OCI-LY1 (cell line): ENCODE measurements around the gene HAO2.

Experiments
- H2AFZ ChIP-seq: fragments of 200-600 bp; sonication (generic), shearing (Covaris generic); 2 replicates; pipeline ENCODE4 v1.6.0; 2014; ENCODE audit warnings: antibody characterized with exemption, mild to moderate bottlenecking, low read length
- H3F3A ChIP-seq: fragments of 200-600 bp; sonication (generic), shearing (Covaris generic); 2 replicates; pipeline ENCODE4 v1.6.0; 2014; ENCODE audit warnings: mild to moderate bottlenecking, antibody characterized with exemption, low read length, moderate library complexity; ENCODE audit not compliant: insufficient read depth
- H3K27ac ChIP-seq: fragments of 200-600 bp; sonication (generic); 2 replicates; pipeline ENCODE4 v1.5.1; 2014; ENCODE audit warnings: low read length, mixed run types, mild to moderate bottlenecking, low read depth; ENCODE audit not compliant: poor library complexity, severe bottlenecking
- H3K27me3 ChIP-seq: fragments of 200-600 bp; sonication (generic); 2 replicates; pipeline ENCODE4 v1.6.0; 2014; ENCODE audit warnings: antibody characterized with exemption, mild to moderate bottlenecking, low read length, moderate library complexity; ENCODE audit not compliant: insufficient read depth
- H3K36me3 ChIP-seq: fragments of 200-600 bp; sonication (generic); 2 replicates; pipeline ENCODE4 v1.6.1; 2014; ENCODE audit warnings: mild to moderate bottlenecking, antibody characterized with exemption, low read length, moderate library complexity, mixed read lengths; ENCODE audit not compliant: insufficient read depth
- H3K4me1 ChIP-seq: fragments of 200-600 bp; sonication (generic); 2 replicates; pipeline ENCODE4 v1.5.1; 2014; ENCODE audit warnings: mild to moderate bottlenecking, low read length, moderate library complexity; ENCODE audit not compliant: insufficient read depth, severe bottlenecking
- H3K4me2 ChIP-seq: fragments of 200-600 bp; sonication (generic), shearing (Covaris generic); 2 replicates; pipeline ENCODE4 v1.6.1; 2014; ENCODE audit warnings: low read length
- H3K4me3 ChIP-seq: fragments of 200-600 bp; sonication (generic); 2 replicates; pipeline ENCODE4 v1.5.1; 2014; ENCODE audit warnings: low read length, low read depth, mild to moderate bottlenecking, mixed read lengths; ENCODE audit not compliant: poor library complexity, severe bottlenecking
- H3K79me2 ChIP-seq: fragments of 200-600 bp; shearing (Covaris generic); 2 replicates; pipeline ENCODE4 v1.6.1; 2016; ENCODE audit warnings: mixed run types, low read length, mixed read lengths; ENCODE audit not compliant: insufficient read depth
- H3K9ac ChIP-seq: fragments of 200-600 bp; sonication (generic), shearing (Covaris generic); 2 replicates; pipeline ENCODE4 v1.6.1; 2014; ENCODE audit warnings: mild to moderate bottlenecking, low read length, mixed read lengths
- H3K9me2 ChIP-seq: fragments of 200-600 bp; sonication (generic), shearing (Covaris generic); 2 replicates; pipeline ENCODE4 v1.6.1; 2014; ENCODE audit warnings: low read depth, mild to moderate bottlenecking, low read length, mixed read lengths
- H3K9me3 ChIP-seq: fragments of 200-600 bp; shearing (Covaris generic); 2 replicates; pipeline ENCODE4 v1.6.1; 2014; ENCODE audit warnings: low read length, mixed read lengths
- H4K20me1 ChIP-seq: fragments of 200-600 bp; sonication (generic), shearing (Covaris generic); 2 replicates; pipeline ENCODE4 v1.6.0; 2016; ENCODE audit warnings: mild to moderate bottlenecking, low read length; ENCODE audit not compliant: insufficient read depth
- CTCF ChIP-seq: fragments of 200-600 bp; sonication (generic), shearing (Covaris generic); IDR thresholded peaks from 2 replicates; pipeline ENCODE4 v1.5.1; 2017; ENCODE audit warnings: mild to moderate bottlenecking, antibody characterized with exemption, low read length, moderate library complexity, mixed read lengths
- EZH2 ChIP-seq: fragments of 200-600 bp; sonication (generic), shearing (Covaris generic); IDR thresholded peaks from 2 replicates; pipeline ENCODE4 v1.8.0; 2017; ENCODE audit warnings: borderline replicate concordance, mixed run types, mild to moderate bottlenecking, antibody characterized with exemption, low read length, moderate library complexity, mixed read lengths

Gene HAO2

GRCh38 chr1:119404736-119405135 is 36.2 kb downstream of the HAO2 start:
- Histone ChIP-seq H3K9ac (no peak overlapping the region), H2AFZ (no peak overlapping the region), H4K20me1 (no peaks in the 10 kb centered on the region), H3K4me3 (no peak overlapping the region), H3K27ac (no peak overlapping the region), H3K79me2 (no peaks in the 10 kb centered on the region), H3K27me3 (no peaks in the 10 kb centered on the region), H3K4me1 (no peaks in the 10 kb centered on the region), H3K9me2 (no peaks in the 10 kb centered on the region), H3K9me3 (no peaks in the 10 kb centered on the region), H3K36me3 (no peaks in the 10 kb centered on the region), H3F3A (no peaks in the 10 kb centered on the region), H3K4me2 (no peak overlapping the region)
- TF ChIP-seq EZH2 (no peak), CTCF (no peak)

GRCh38 chr1:119409731-119410130 is 41.1 kb downstream of the HAO2 start:
- no peak overlapping the region for H3K27ac ChIP-seq
- H4K20me1 ChIP-seq: no peaks in the 10 kb centered on the region
- TF ChIP-seq EZH2 (no peak), CTCF (no peak)
- H3K9ac ChIP-seq: no peak overlapping the region
- no peaks in the 10 kb centered on the region for H3F3A ChIP-seq
- H3K4me2 ChIP-seq: no peak overlapping the region
- no peaks in the 10 kb centered on the region for H3K36me3 ChIP-seq
- no peaks in the 10 kb centered on the region for H3K4me1 ChIP-seq
- no peak overlapping the region for H3K4me3 ChIP-seq
- H3K9me3 ChIP-seq: no peaks in the 10 kb centered on the region
- no peak overlapping the region for H2AFZ ChIP-seq
- H3K27me3 ChIP-seq: no peaks in the 10 kb centered on the region
- H3K79me2 ChIP-seq: no peaks in the 10 kb centered on the region
- no peaks in the 10 kb centered on the region for H3K9me2 ChIP-seq

GRCh38 chr1:119410961-119411360 is 42.4 kb downstream of the HAO2 start:
- Histone ChIP-seq H3K9me2 (no peaks in the 10 kb centered on the region), H3K4me3 (no peak overlapping the region), H3K79me2 (no peaks in the 10 kb centered on the region), H3K36me3 (no peaks in the 10 kb centered on the region), H2AFZ (no peak overlapping the region), H3K9me3 (no peaks in the 10 kb centered on the region), H3K27ac (no peak overlapping the region), H3K4me1 (no peaks in the 10 kb centered on the region), H3K4me2 (no peak overlapping the region), H4K20me1 (no peaks in the 10 kb centered on the region), H3F3A (no peaks in the 10 kb centered on the region), H3K27me3 (no peaks in the 10 kb centered on the region), H3K9ac (no peak overlapping the region)
- TF ChIP-seq CTCF: no peak
- TF ChIP-seq EZH2: no peak
